SU-DHL-6 (cell line): ENCODE measurements around the gene FES.

Source experiments
- H2AFZ ChIP-seq: fragments of 200-600 bp; sonication (generic); 2 replicates; pipeline ENCODE4 v1.6.1; 2014; ENCODE audit warnings: low read depth, mild to moderate bottlenecking, moderate library complexity, mixed read lengths, antibody characterized with exemption, low read length; ENCODE audit not compliant: severe bottlenecking
- H3F3A ChIP-seq: fragments of 200-600 bp; shearing (Covaris generic); 2 replicates; pipeline ENCODE4 v1.6.0; 2016; ENCODE audit warnings: antibody characterized with exemption, mild to moderate bottlenecking; ENCODE audit not compliant: insufficient read depth
- H3K27ac ChIP-seq: fragments of 200-600 bp; sonication (generic); 2 replicates; pipeline ENCODE4 v1.5.1; 2016; ENCODE audit warnings: low read depth, mild to moderate bottlenecking, low read length, moderate library complexity, mixed read lengths
- H3K27me3 ChIP-seq: fragments of 200-600 bp; sonication (generic), shearing (Covaris generic); 2 replicates; pipeline ENCODE4 v1.6.0; 2014; ENCODE audit warnings: mild to moderate bottlenecking, low read length
- H3K36me3 ChIP-seq: fragments of 200-600 bp; sonication (generic); 2 replicates; pipeline ENCODE4 v1.6.1; 2014; ENCODE audit warnings: mild to moderate bottlenecking, low read length, mixed read lengths
- H3K4me2 ChIP-seq: fragments of 300-600, 200-600 bp; shearing (Covaris generic), sonication (generic); 2 replicates; pipeline ENCODE4 v1.6.0; 2014; ENCODE audit warnings: low read length, low read depth, mild to moderate bottlenecking; ENCODE audit not compliant: poor library complexity, severe bottlenecking
- H3K4me3 ChIP-seq: fragments of 200-600 bp; sonication (generic); 2 replicates; pipeline ENCODE4 v1.5.1; 2014; ENCODE audit warnings: antibody characterized with exemption, low read length, mild to moderate bottlenecking, mixed read lengths; ENCODE audit not compliant: insufficient read depth, poor library complexity, severe bottlenecking
- H3K79me2 ChIP-seq: fragments of 200-600 bp; sonication (generic); 2 replicates; pipeline ENCODE4 v1.6.1; 2014; ENCODE audit warnings: mild to moderate bottlenecking, low read length, moderate library complexity; ENCODE audit not compliant: insufficient read depth
- H3K9ac ChIP-seq: fragments of 200-600 bp; sonication (generic); 2 replicates; pipeline ENCODE4 v1.7.0; 2014; ENCODE audit warnings: mild to moderate bottlenecking, low read length
- H3K9me2 ChIP-seq: fragments of 200-600 bp; sonication (generic); replicated peaks from 2 replicates; pipeline ENCODE4 v1.6.1; 2014; ENCODE audit warnings: low read length; ENCODE audit not compliant: insufficient read depth
- H3K9me3 ChIP-seq: fragments of 200-600 bp; sonication (generic); 2 replicates; pipeline ENCODE4 v1.6.1; 2014; ENCODE audit warnings: low read length, mixed read lengths; ENCODE audit not compliant: insufficient read depth
- H4K20me1 ChIP-seq: fragments of 200-600 bp; sonication (generic); 2 replicates; pipeline ENCODE4 v1.6.1; 2014; ENCODE audit warnings: low read depth, mild to moderate bottlenecking, antibody characterized with exemption, low read length, moderate library complexity, mixed read lengths
- EZH2phosphoT487 ChIP-seq: fragments of 200-600 bp; sonication (generic), shearing (Covaris generic); conservative IDR thresholded peaks from 2 replicates; pipeline ENCODE4 v1.6.1; 2018; ENCODE audit warnings: mild to moderate bottlenecking, antibody characterized with exemption, low read length, moderate library complexity, mixed read lengths
- TF ChIP-seq, protein P1 (sequence below): fragments of 200-600 bp; sonication (generic); IDR thresholded peaks from one replicate; pipeline ENCODE4 v1.5.1; 2017; ENCODE audit warnings: antibody characterized with exemption, mild to moderate bottlenecking, low read length, moderate library complexity; ENCODE audit not compliant: insufficient read depth, poor library complexity, severe bottlenecking

FES gene

DNA sequence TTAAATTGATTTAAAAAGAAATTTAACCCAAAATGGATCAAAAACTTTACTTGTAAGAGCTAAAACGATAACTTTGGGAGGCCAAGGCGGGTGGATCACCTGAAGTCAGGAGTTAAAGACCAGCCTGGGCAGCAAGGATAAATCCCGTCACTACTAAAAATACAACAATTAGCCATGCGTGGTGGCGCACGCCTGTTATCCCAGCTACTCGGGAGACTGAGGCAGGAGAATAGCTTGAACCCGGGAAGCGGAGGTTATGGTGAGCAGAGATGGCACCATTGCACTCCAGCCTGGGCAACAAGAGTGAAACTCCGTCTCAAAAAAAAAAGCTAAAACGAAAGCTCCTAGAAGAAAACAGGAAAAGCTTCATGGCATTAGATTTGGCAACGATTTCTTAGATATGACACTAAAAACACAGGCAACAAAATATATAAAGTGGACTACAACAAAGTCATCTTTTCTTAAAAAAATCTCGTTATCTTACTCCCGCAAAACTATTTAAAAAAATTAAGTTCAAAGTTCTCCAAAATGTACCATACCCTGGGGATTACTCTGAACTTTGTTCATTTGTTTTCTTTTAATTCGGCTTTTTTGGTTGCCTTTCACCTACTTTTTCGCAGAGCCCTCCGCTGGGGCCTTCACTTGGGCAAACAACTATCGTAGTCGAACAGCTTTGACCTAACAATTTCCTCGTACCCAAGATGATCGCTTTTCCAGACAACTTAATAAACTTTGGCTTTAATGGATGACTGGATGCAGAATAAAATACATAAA is 45.1 kb downstream of the FES start:
- Histone ChIP-seq H2AFZ (peak overlapping the region; percentile 56), H3K36me3 (no peaks in the 10 kb centered on the region)

DNA sequence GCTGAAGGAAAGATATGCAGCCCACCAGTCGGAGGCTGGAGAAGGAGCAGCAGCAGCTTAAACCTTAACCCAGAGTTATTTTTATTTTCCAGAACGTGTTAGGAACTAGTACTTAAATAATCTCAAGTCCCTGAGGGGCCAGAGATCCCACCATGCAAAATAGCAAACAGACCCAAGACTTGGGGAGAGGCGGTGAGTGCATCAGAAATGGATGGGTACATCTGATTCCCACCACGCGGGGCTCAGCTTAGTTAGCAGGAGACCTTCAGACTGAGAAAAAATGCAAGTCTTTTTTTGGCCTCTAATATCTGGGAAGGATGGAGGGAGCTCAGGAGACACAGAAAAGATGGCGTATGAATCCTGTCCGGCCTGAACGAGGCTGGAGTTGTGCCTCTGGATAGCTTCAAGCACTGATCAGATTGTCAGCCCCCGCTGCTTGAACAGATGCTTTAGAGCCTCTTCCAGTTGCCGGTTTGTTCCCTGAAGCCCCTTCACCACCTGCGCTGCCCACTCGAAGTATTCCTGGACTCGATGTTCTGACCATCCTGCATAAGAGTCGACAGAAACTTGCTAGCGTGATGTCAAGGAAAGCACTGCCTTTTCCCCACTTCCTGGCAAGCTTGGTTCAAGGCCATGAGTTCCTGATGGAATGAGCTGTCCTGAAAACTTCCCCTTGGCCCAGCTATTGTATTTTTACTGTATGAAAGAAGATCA is 46.7 kb downstream of the FES start:
- peak overlapping the region; percentile 85 for H3K27ac ChIP-seq
- no peaks in the 10 kb centered on the region for H3K9me3 ChIP-seq
- peak overlapping the region; percentile 75 for H3K4me2 ChIP-seq
- peak overlapping the region; percentile 75 for H3K9ac ChIP-seq
- H4K20me1 ChIP-seq: no peaks in the 10 kb centered on the region
- H3K36me3 ChIP-seq: no peaks in the 10 kb centered on the region
- H3F3A ChIP-seq: peaks cover 20% of the 10 kb centered on the region
- peak overlapping the region; percentile 51 for H3K4me3 ChIP-seq
- no peaks in the 10 kb centered on the region for H3K9me2 ChIP-seq
- H3K79me2 ChIP-seq: peaks cover 8% of the 10 kb centered on the region; the same call in 1 of the 2 replicates
- H2AFZ ChIP-seq: no peak overlapping the region
- TF ChIP-seq, protein P1, sequence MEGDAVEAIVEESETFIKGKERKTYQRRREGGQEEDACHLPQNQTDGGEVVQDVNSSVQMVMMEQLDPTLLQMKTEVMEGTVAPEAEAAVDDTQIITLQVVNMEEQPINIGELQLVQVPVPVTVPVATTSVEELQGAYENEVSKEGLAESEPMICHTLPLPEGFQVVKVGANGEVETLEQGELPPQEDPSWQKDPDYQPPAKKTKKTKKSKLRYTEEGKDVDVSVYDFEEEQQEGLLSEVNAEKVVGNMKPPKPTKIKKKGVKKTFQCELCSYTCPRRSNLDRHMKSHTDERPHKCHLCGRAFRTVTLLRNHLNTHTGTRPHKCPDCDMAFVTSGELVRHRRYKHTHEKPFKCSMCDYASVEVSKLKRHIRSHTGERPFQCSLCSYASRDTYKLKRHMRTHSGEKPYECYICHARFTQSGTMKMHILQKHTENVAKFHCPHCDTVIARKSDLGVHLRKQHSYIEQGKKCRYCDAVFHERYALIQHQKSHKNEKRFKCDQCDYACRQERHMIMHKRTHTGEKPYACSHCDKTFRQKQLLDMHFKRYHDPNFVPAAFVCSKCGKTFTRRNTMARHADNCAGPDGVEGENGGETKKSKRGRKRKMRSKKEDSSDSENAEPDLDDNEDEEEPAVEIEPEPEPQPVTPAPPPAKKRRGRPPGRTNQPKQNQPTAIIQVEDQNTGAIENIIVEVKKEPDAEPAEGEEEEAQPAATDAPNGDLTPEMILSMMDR: no peak
- no peak for TF ChIP-seq EZH2phosphoT487
- no peaks in the 10 kb centered on the region for H3K27me3 ChIP-seq

More for the DNA sequence above, 45.1 kb downstream of the FES start:
- H3K4me3 ChIP-seq: peak overlapping the region; percentile 51
- H3K9ac ChIP-seq: peak overlapping the region; percentile 75
- H3K4me2 ChIP-seq: peak overlapping the region; percentile 75
- peak overlapping the region; percentile 85 for H3K27ac ChIP-seq
- no peaks in the 10 kb centered on the region for H4K20me1 ChIP-seq
- H3K79me2 ChIP-seq: no peaks in the 10 kb centered on the region
- H3K9me3 ChIP-seq: no peaks in the 10 kb centered on the region
- H3K27me3 ChIP-seq: no peaks in the 10 kb centered on the region
- TF ChIP-seq, protein P1: no peak
- no peak for TF ChIP-seq EZH2phosphoT487
- H3K9me2 ChIP-seq: no peaks in the 10 kb centered on the region
- peaks cover 20% of the 10 kb centered on the region for H3F3A ChIP-seq

DNA sequence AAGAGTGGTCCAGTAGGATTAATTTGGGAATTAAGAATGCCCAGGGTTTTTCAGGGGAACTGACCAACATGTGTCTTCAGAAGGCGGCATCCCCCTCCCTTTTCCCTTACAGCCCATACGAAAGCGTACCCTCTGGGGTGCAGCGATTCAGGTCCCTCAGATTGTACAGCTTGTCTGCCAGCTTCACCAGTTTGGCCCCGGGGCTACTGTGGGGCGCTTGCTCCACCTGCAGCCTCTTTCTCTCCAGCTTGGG is 47.2 kb downstream of the FES start:
- peak overlapping the region; percentile 85 for H3K27ac ChIP-seq
- H3K79me2 ChIP-seq: peaks cover 13% of the 10 kb centered on the region
- H3K36me3 ChIP-seq: no peaks in the 10 kb centered on the region
- H3F3A ChIP-seq: peaks cover 20% of the 10 kb centered on the region
- H2AFZ ChIP-seq: no peak overlapping the region
- H3K9me2 ChIP-seq: no peaks in the 10 kb centered on the region
- peak overlapping the region; percentile 75 for H3K4me2 ChIP-seq
- H3K4me3 ChIP-seq: peak overlapping the region; percentile 70
- no peaks in the 10 kb centered on the region for H3K27me3 ChIP-seq
- H4K20me1 ChIP-seq: no peaks in the 10 kb centered on the region
- H3K9me3 ChIP-seq: no peaks in the 10 kb centered on the region
- H3K9ac ChIP-seq: peak overlapping the region; percentile 75
- TF ChIP-seq EZH2phosphoT487: no peak
- TF ChIP-seq, protein P1: no peak
